GM23248 (cell line): ENCODE results near the gene ARRDC5. TPM values are rescaled to one million over a fixed set of nuclear protein-coding genes. Genes with fewer than 3 reads are reported as not detected.
"Not testable (repeated sequence)": the region's sequence is repeated elsewhere in the genome, so short reads cannot be mapped to it uniquely, and the experiment has no call there.

Source experiments
- DNase-seq: peaks from one replicate; pipeline ENCODE4 v3.0.0-alpha.2; 2015
- H2AFZ ChIP-seq: fragments of 200-600 bp; sonication (generic); 2 replicates; pipeline ENCODE4 v1.6.1; 2016; ENCODE audit warnings: antibody characterized with exemption
- H3F3A ChIP-seq: fragments of 200-600 bp; sonication (generic); 2 replicates; pipeline ENCODE4 v1.6.1; 2016; ENCODE audit warnings: mild to moderate bottlenecking, antibody characterized with exemption, mixed run types; ENCODE audit not compliant: insufficient read depth
- H3K27ac ChIP-seq: fragments of 200-600 bp; sonication (generic); 2 replicates; pipeline ENCODE4 v1.5.1; 2016; ENCODE audit warnings: mild to moderate bottlenecking
- H3K27me3 ChIP-seq: fragments of 200-600 bp; sonication (generic); replicated peaks from 2 replicates; pipeline ENCODE4 v1.6.1; 2016; ENCODE audit warnings: mild to moderate bottlenecking; ENCODE audit not compliant: insufficient read depth
- H3K36me3 ChIP-seq: fragments of 200-600 bp; sonication (generic); 2 replicates; pipeline ENCODE4 v1.6.1; 2016; ENCODE audit warnings: low read depth, mild to moderate bottlenecking
- H3K4me1 ChIP-seq: fragments of 200-600 bp; sonication (generic); 2 replicates; pipeline ENCODE4 v1.6.1; 2016; ENCODE audit warnings: mild to moderate bottlenecking; ENCODE audit not compliant: insufficient read depth
- H3K4me2 ChIP-seq: fragments of 200-600 bp; sonication (generic); one replicate; pipeline ENCODE4 v1.6.1; 2016; ENCODE audit warnings: mild to moderate bottlenecking; ENCODE audit not compliant: unreplicated experiment
- H3K4me3 ChIP-seq: fragments of 200-600 bp; sonication (generic); 2 replicates; pipeline ENCODE4 v1.5.1; 2016; ENCODE audit warnings: mild to moderate bottlenecking
- H3K79me2 ChIP-seq: fragments of 200-600 bp; sonication (generic); 2 replicates; pipeline ENCODE4 v1.6.1; 2016; ENCODE audit warnings: mild to moderate bottlenecking; ENCODE audit not compliant: insufficient read depth
- H3K9ac ChIP-seq: fragments of 200-600 bp; sonication (generic); 2 replicates; pipeline ENCODE4 v1.6.1; 2016; ENCODE audit warnings: mild to moderate bottlenecking
- H3K9me2 ChIP-seq: fragments of 200-600 bp; sonication (generic); 2 replicates; pipeline ENCODE4 v1.6.1; 2016; ENCODE audit warnings: mixed run types, mild to moderate bottlenecking, moderate library complexity; ENCODE audit not compliant: insufficient read depth
- H3K9me3 ChIP-seq: fragments of 200-600 bp; sonication (generic); one replicate; pipeline ENCODE4 v1.6.1; 2017; ENCODE audit warnings: low read depth
- H4K20me1 ChIP-seq: fragments of 200-600 bp; sonication (generic); 2 replicates; pipeline ENCODE4 v1.6.0; 2016; ENCODE audit not compliant: insufficient read depth
- EZH2 ChIP-seq: fragments of 200-600 bp; sonication (generic); IDR thresholded peaks from 2 replicates; pipeline ENCODE4 v1.6.1; 2018; ENCODE audit warnings: antibody characterized with exemption, mild to moderate bottlenecking; ENCODE audit not compliant: insufficient read depth, poor library complexity, severe bottlenecking
- EZH2phosphoT487 ChIP-seq: fragments of 200-600 bp; sonication (generic); IDR thresholded peaks from 2 replicates; pipeline ENCODE4 v1.6.1; 2018; ENCODE audit warnings: antibody characterized with exemption, moderate library complexity, mild to moderate bottlenecking, low read depth; ENCODE audit not compliant: insufficient read depth
- WGBS, 2 experiments: methylation state at CpG; one replicate each; pipeline ENCODE4 v1.1.6; 2015 to 2017; ENCODE audit warnings: low lambda C conversion rate in 2 of 2, low coverage in 1 of 2; ENCODE audit errors: missing lambda C conversion rate in 2 of 2; 5-methylcytosine and 5-hydroxymethylcytosine counted together
- in situ Hi-C: fragments of 300-500 bp; cut with MboI; formaldehyde crosslinking; loops from 2 replicates; pipeline ENCODE4 v1.15.0; 2020
- polyA plus RNA-seq: library from polyadenylated mRNA; unstranded; fragments of >200 nt; fragmentation: Nextera tagmentation; extraction: Ambion mirVana; gene quantifications from 2 replicates; pipeline ENCODE4 v1.2.1, GENCODE V29; 2016
- total RNA-seq: library from RNA; depleted of rRNA; stranded (reverse); fragments of >200 nt; shearing (Covaris generic); gene quantifications from 2 replicates; pipeline ENCODE4 v1.2.3, GENCODE V29; 2014

The ARRDC5 gene
- total and polyA plus RNA-seq, 2 experiments from 2014 or later, result not detected

DNA sequence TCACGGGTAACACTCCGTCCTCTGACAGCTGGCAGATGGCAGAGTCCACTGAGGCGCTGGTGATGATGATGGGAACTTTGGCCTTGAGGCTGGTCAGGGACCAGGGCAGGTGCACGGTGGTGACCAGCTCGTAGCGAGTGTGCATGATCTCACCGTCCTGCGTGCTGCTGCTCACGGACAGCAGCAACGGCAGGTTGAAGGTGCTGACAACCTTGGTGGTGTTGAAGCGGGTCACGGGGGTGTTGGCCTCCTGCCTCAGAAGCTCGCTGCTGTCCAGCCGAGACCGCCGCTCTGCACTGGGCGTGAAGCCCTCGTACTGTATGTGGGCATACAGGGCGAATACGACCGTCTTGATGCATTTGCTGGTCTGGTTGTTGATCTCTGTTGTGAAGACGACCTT is 11.6 kb downstream of the ARRDC5 start:
- Histone ChIP-seq H3K9me3 (no peaks in the 10 kb centered on the region), H3K9me2 (no peaks in the 10 kb centered on the region), H3K9ac (no peak overlapping the region), H3K4me3 (no peak overlapping the region), H4K20me1 (no peaks in the 10 kb centered on the region), H3K27me3 (no peaks in the 10 kb centered on the region), H3K27ac (no peak overlapping the region), H3K4me1 (no peaks in the 10 kb centered on the region; the same call in 1 of the 2 replicates), H3K79me2 (no peaks in the 10 kb centered on the region), H2AFZ (no peak overlapping the region), H3K36me3 (no peaks in the 10 kb centered on the region), H3F3A (no peaks in the 10 kb centered on the region), H3K4me2 (no peak overlapping the region)
- TF ChIP-seq EZH2 (no peak), EZH2phosphoT487 (no peak)
- WGBS, 2 experiments, result 91 to 92% methylated on average over 22 of the region's 22 CpGs
- in situ Hi-C loops, result no loop called here
- DNase-seq, result no peak

DNA sequence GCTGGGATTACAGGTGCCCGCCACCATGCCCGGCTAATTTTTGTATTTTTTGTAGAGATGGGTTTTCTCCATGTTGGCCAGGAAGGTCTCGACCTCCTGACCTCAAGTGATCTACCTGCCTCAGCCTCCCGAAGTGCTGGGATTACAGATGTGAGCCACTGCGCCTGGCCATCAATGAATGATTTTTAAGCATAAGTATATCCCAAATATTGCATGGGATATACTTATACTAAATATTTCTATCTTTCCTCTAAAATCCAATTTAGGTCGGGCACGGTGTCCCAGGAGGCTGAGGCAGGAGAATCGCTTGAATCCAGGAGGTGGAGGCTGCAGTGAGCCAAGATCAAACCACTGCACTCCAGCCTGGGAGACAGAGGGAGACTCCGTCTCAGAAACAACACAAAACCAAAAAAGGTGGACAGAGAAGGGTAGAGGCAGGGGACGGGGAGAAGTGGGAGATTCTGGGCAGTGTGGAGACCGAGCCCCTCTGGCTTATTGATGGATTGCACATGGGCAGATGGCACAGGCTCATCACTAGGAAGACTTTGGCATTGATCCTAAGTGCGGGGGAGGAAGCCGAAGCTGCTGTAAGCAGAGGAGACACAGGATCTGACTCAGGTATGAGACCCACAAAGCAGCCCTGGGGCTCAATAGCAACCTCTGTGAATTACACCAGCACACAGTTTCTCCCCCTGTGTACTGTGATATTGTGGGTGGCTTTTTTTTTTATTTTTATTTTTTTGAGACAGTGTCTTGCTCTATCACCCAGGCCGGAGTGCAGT is 13.5 kb downstream of the ARRDC5 start:
- no peak overlapping the region for H3K4me3 ChIP-seq
- H3K9me3 ChIP-seq, result no peaks in the 10 kb centered on the region
- H3F3A ChIP-seq, result no peaks in the 10 kb centered on the region
- 54 to 57% methylated on average over 13 to 14 of the region's 14 CpGs for WGBS, 2 experiments
- no peaks in the 10 kb centered on the region for H4K20me1 ChIP-seq
- H2AFZ ChIP-seq, result no peak overlapping the region
- in situ Hi-C loops, result no loop called here
- no peaks in the 10 kb centered on the region for H3K9me2 ChIP-seq
- H3K9ac ChIP-seq, result no peak overlapping the region
- no peaks in the 10 kb centered on the region for H3K27me3 ChIP-seq
- peak; percentile 95 for DNase-seq
- TF ChIP-seq EZH2, result no peak
- no peak for TF ChIP-seq EZH2phosphoT487
- H3K4me2 ChIP-seq, result peak overlapping the region; percentile 28
- no peaks in the 10 kb centered on the region for H3K79me2 ChIP-seq
- H3K36me3 ChIP-seq, result no peaks in the 10 kb centered on the region
- H3K4me1 ChIP-seq, result no peaks in the 10 kb centered on the region; the same call in 1 of the 2 replicates
- H3K27ac ChIP-seq, result 0 out of 2 replicates have a peak overlapping the region, but pooled peaks have one; percentile 14

DNA sequence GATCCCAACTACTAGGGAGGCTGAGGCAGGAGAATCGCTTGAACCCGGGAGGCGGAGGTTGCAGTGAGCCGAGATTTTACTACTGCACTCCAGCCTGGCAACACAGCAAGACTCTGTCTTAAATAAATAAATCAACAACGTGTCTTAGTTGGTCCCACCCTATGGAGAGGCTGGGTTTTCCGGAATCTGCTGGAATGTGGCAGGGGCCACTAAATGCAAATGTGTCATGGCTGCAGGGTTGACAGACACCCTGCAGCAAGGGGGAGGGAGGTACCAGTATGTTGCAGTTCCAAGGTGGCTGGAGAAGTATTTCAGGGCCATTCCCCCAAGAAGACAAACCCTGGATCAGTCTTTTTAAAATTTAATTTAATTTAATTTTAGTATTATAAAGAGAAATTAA is 14.9 kb downstream of the ARRDC5 start:
- H3K27me3 ChIP-seq, H3K4me1 ChIP-seq, H2AFZ ChIP-seq, in situ Hi-C loops, H3F3A ChIP-seq, DNase-seq, H3K4me2 ChIP-seq, H4K20me1 ChIP-seq, H3K9me2 ChIP-seq, H3K9me3 ChIP-seq, H3K36me3 ChIP-seq, H3K79me2 ChIP-seq, H3K9ac ChIP-seq, H3K27ac ChIP-seq, H3K4me3 ChIP-seq: not testable (repeated sequence)
- WGBS, 2 experiments, result 74 to 82% methylated on average over 5 to 6 of the region's 6 CpGs

DNA sequence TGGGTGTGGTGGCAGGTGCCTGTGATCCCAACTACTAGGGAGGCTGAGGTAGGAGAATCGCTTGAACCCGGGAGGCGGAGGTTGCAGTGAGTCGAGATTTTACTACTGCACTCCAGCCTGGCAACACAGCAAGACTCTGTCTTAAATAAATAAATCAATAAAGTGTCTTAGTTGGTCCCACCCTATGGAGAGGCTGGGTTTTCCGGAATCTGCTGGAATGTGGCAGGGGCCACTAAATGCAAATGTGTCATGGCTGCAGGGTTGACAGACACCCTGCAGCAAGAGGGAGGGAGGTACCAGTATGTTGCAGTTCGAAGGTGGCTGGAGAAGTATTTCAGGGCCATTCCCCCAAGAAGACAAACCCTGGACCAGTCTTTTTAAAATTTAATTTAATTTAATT is 17.7 kb downstream of the ARRDC5 start:
- H3K4me1 ChIP-seq, H3K79me2 ChIP-seq, H3K27me3 ChIP-seq, H3K4me3 ChIP-seq, H3K36me3 ChIP-seq, H3F3A ChIP-seq, DNase-seq, H4K20me1 ChIP-seq, H2AFZ ChIP-seq, H3K9ac ChIP-seq, H3K4me2 ChIP-seq, H3K9me3 ChIP-seq, H3K9me2 ChIP-seq, in situ Hi-C loops, H3K27ac ChIP-seq: not testable (repeated sequence)
- 79 to 95% methylated on average over 5 to 6 of the region's 6 CpGs for WGBS, 2 experiments

DNA sequence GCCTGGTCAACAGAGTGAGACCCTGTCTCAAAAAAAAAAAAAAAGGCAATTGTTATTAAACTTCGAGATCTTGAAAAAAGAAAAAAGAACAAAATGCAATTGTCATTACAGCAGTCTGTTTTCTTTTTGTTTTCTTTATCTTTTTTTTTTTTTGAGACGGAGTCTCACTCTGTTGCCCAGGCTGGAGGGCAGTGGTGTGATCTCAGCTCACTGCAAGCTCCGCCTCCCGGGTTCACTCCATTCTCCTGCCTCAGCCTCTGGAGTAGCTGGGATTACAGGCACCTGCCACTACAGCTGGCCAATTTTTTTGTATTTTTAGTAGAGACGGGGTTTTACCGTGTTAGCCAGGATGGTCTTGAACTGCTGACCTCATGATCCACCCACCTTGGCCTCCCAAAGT is 19.8 kb downstream of the ARRDC5 start:
- H3K4me3 ChIP-seq, H3K36me3 ChIP-seq, DNase-seq, in situ Hi-C loops, H3K79me2 ChIP-seq, H3K9me3 ChIP-seq, H4K20me1 ChIP-seq, H3K9me2 ChIP-seq, H3K9ac ChIP-seq, H3F3A ChIP-seq, H3K27me3 ChIP-seq, H3K4me1 ChIP-seq, H2AFZ ChIP-seq, H3K27ac ChIP-seq, H3K4me2 ChIP-seq: not testable (repeated sequence)
- 53 to 54% methylated on average over 6 of the region's 6 CpGs for WGBS, 2 experiments
